B cell (primary cell): ENCODE measurements around the gene HOXA2.

Experiments used
- CTCF ChIP-seq: fragments of 200-600 bp; IDR thresholded peaks from one replicate; pipeline ENCODE4 v1.8.0; 2022; ENCODE audit warnings: antibody characterized with exemption, mild to moderate bottlenecking
- EZH2 ChIP-seq: IDR thresholded peaks from 2 replicates; pipeline ENCODE4 v1.6.1; 2012; ENCODE audit warnings: borderline replicate concordance, low read depth, mild to moderate bottlenecking, moderate library complexity, low read length; ENCODE audit not compliant: insufficient read depth, poor library complexity, severe bottlenecking

- TF ChIP-seq CTCF, result no peak
- no peak for TF ChIP-seq EZH2
Observed at GRCh38 chr7:27083646-27084045, 18.8 kb downstream of the HOXA2 start.
